Large intestine (tissue), 3 donors: ENCODE measurements around the gene DCAF4L1. TPM values are rescaled to one million over a fixed set of nuclear protein-coding genes. Genes with fewer than 3 reads are reported as not detected.

ENCODE experiments used
- DNase-seq, 2 donors: peaks; one replicate each; pipeline versions ENCODE4 v3.0.0 to v3.0.0-alpha.2; 2013
- H3K27ac ChIP-seq: one replicate; pipeline ENCODE4 v1.5.1; 2013; ENCODE audit warnings: low read length
- H3K27me3 ChIP-seq: 2 replicates; pipeline ENCODE4 v1.6.1; 2013; ENCODE audit warnings: low read length; ENCODE audit not compliant: control insufficient read depth, insufficient read depth
- H3K36me3 ChIP-seq: 2 replicates; pipeline ENCODE4 v1.6.1; 2013; ENCODE audit warnings: low read length; ENCODE audit not compliant: control insufficient read depth, insufficient read depth
- H3K4me1 ChIP-seq: one replicate; pipeline ENCODE4 v1.6.1; 2013; ENCODE audit warnings: low read length; ENCODE audit not compliant: control insufficient read depth, insufficient read depth
- H3K4me3 ChIP-seq: one replicate; pipeline ENCODE4 v1.5.1; 2013; ENCODE audit warnings: low read length
- H3K9me3 ChIP-seq: one replicate; pipeline ENCODE4 v1.6.1; 2013; ENCODE audit warnings: mild to moderate bottlenecking, low read depth, low read length, moderate library complexity; ENCODE audit not compliant: control insufficient read depth
- WGBS: methylation state at CpG from one replicate; pipeline ENCODE4 v1.1.5; 2013; ENCODE audit warnings: low lambda C conversion rate; ENCODE audit not compliant: insufficient coverage; 5-methylcytosine and 5-hydroxymethylcytosine counted together
- polyA plus RNA-seq: library from polyadenylated mRNA; unstranded; fragments of 120-200 nt; gene quantifications from one replicate; pipeline ENCODE4 v1.2.1, GENCODE V29; 2013

DCAF4L1 gene
- polyA plus RNA-seq, 1 donor = 0.21 TPM

- Histone ChIP-seq H3K4me1 (no peaks in the 10 kb centered on the region), H3K27me3 (no peaks in the 10 kb centered on the region), H3K4me3 (no peak overlapping the region), H3K36me3 (peaks cover 7% of the 10 kb centered on the region), H3K27ac (no peak overlapping the region), H3K9me3 (no peaks in the 10 kb centered on the region)
- DNase-seq = no peak
- 85% methylated on average over 2 of the region's 2 CpGs for WGBS
These were observed 33.9 kb downstream of the DCAF4L1 start for GRCh38 chr4:42015438-42015837.

DNA sequence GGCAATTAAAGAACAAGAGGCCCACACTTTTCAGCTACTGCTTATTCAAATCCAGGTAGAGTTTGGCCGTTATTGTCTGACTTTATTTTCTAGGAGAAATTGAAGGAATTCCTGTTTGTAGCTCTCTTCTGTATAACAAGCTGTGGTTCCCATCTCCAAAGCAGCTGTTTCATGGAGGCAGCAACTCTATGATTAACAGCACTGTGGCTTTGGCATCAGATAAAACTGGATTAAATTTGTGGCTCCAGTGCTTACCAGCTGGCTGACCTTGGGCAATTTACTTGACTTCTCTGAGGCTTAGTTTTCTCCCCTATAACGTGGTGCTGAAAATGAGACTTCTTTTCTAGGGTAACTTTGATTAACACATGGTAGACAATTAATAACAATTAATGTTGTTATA is 36.9 kb downstream of the DCAF4L1 start:
- Histone ChIP-seq H3K27me3 (no peaks in the 10 kb centered on the region), H3K9me3 (no peaks in the 10 kb centered on the region), H3K4me3 (no peak overlapping the region), H3K36me3 (peaks cover 13% of the 10 kb centered on the region), H3K27ac (no peak overlapping the region), H3K4me1 (no peaks in the 10 kb centered on the region)
- no peak for DNase-seq
- WGBS = no CpG with 5 or more reads among the region's 2 CpGs

Other genes starting within 250 kb of the DCAF4L1 start
- gene PHOX2B, start 233.0 kb upstream of the DCAF4L1 start, polyA plus RNA-seq = 16.7 TPM
- gene TMEM33, start 46.3 kb upstream of the DCAF4L1 start, polyA plus RNA-seq = 37.1 TPM
- 60.8 TPM for gene SLC30A9, start 8.8 kb downstream of the DCAF4L1 start, polyA plus RNA-seq
- 1.2 TPM for gene BEND4, start 170.9 kb downstream of the DCAF4L1 start, polyA plus RNA-seq